Measurements from ENCODE around the gene UPP2.

The UPP2 gene

GRCh38 chr2:158112992-158113391 lies 11.3 kb downstream of the UPP2 start:
- no peak for DNase-seq

DNA sequence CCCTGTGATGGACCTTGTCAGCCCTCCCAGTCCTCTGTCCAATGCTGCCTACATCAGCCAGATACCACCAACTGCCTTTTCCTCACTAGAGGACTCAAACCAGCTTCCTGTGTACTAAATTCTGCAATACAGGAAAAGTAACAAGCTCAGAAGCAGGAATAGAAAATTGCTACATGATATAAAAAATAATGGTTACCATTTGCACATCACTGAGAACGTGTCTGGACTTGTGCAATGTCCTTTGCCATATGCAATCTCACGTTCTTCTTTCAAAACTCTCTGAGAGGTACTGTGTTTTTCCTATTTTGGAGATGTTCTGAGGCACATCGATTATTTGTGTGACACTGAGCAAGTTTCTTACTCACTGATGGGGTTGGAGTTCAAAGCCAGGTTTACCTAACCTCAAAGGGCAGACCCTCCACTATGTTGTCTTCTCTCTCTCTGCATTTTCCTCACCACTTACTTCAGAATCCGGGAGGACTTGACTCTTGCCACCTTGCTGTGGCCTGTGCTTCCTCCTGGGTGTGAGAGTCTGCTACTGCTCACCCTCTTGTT lies 12.1 kb downstream of the UPP2 start:
- DNase-seq = no peak

- DNase-seq = no peak
Observed at GRCh38 chr2:158114516-158114915, 12.8 kb downstream of the UPP2 start.

DNA sequence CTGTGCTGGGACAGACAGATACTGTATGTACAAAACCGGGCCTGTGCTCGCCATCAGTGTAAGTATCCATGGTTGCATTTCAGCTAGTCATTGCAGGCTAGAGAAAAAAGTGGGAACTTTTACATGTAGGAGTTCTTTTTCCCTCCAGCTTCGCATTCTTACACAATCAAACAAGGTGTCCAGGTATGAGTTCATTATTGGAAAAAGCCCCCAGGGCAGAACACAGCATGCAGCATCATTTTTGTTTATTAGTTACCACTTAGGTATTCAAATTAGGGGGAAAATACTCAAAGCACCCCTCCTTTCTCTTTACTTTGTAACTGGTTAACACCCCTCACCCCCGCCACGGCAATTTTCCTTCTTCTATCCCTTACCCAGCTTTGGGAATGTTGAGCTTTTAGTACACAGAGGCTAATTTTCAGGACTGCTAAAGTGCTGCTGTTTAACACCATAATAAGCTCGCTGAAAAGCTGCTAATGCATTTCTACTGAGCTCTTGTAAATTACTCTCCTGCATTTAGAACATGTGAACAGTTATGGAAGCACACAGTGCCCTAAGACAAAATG lies 13.6 kb downstream of the UPP2 start:
- no peak for DNase-seq

GRCh38 chr2:158116936-158117335 lies 15.3 kb downstream of the UPP2 start:
- DNase-seq = no peak

- no peak for DNase-seq
Observed at GRCh38 chr2:158120102-158120501, 18.4 kb downstream of the UPP2 start.

GRCh38 chr2:158120664-158121641 lies 19.3 kb downstream of the UPP2 start:
- DNase-seq = no peak

DNA sequence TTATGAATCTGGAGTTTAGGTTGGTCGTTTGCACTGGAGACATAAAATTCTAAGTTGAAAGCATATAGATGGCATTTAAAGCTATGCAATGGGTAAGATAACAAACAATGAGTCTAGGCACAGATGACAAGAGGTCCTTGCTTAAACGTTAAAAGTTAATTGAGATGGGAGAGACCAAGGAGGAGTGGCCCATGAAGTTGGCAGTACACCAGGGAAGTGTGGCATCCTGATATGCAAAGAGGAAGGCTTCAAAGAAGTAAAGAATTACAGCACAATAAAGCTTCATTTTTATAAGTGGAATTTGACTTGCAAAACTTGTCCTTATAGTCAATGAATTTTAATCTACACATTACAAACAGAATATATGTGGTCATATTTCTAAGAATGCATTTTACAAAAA lies 23.2 kb downstream of the UPP2 start:
- DNase-seq = no peak

GRCh38 chr2:158125756-158126498 lies 24.3 kb downstream of the UPP2 start:
- DNase-seq = no peak

- no peak for DNase-seq
Observed at GRCh38 chr2:158127380-158127804, 25.7 kb downstream of the UPP2 start.

- DNase-seq = no peak
Observed at GRCh38 chr2:158128168-158128973, 26.7 kb downstream of the UPP2 start.

DNA sequence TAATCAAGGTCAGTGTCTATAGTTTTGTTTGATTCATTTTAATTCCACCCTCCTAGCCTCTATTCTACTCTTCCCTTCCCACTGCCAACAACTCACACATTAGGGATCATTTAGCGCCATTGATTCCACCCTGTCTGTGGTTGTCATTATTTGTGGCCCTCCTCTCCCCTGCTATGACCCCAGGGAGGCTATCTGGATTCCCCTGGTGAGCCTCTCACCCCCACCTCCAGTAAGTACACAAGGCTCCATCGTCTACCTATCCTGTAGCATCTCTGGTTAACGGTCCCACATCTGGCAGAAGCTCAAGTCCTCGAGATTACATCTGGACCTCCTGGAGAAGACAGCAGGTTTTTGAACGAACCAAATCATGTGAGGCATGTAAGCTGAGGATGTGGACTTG lies 27.4 kb downstream of the UPP2 start:
- no peak for DNase-seq

- no peak for DNase-seq
Observed at GRCh38 chr2:158130832-158131473, 29.3 kb downstream of the UPP2 start.

DNA sequence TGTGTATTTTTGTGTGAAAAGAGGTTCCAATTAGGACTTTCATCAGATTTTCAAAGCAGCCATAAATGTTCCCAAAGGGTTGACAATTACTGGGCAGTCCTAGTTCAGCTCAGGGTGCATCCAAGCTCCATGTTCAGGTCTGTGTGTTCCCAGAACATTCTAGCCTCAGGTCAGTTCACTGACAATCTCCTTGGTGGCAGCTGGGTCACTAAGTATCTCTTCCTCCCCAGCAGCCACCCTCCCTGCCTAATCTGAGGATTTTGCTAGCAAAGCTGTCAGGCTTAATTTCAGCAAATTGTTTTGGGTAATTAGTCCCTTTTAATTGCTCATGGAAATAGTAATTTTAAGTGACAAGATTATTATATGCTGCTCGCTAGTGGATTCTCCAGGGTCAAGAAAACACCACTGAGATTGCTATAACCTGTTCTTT lies 29.8 kb downstream of the UPP2 start:
- no peak for DNase-seq

DNA sequence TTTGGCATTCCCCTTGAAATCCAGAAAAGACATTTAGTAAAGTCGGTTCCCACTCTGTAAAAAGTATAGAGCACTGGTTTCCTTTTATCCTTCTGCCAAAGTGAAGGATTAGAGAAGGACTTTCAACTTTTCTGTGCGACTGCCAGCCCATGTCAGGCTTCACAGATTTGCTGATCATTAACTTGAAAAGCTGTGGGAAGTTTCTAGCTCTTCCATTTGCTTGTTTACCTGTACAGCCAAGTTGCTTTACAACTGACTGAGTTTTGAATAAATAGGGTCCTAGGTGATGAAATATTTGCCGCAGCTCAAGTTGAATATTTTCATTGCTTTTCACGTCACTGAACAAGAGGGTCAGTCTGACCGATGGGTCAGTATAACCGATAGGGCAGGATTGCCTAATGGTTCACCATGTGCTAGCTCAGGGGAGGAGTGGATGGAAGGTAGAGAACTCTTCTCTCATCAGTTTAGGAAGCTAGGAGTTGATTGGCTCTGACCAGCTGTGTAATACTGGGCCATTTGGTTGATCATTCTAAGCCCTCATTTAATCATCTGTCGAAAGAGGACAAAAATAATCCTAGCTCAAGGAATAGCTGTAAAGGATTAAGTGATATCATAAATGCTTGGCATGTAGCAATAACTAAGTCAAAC lies 30.4 kb downstream of the UPP2 start:
- DNase-seq = no peak

DNA sequence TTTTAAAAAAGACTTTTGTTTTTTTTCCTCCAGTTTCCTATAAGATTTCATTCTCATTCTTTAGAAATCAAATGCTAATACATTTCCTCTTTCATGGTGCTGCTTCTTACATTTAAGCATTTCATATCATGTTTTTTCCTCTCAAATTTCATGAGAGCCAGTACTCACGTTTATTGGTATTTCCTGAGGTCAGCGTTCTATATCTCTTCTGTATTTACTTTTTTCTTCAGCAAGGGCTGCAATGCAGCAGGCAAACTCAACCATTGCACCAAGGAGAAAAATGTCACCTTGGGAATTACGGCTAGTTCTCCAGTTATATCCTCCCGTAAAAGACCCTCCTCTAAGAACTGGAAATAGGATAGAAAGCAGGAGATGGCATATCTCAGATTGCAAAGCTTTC lies 32.4 kb downstream of the UPP2 start:
- no peak for DNase-seq

DNA sequence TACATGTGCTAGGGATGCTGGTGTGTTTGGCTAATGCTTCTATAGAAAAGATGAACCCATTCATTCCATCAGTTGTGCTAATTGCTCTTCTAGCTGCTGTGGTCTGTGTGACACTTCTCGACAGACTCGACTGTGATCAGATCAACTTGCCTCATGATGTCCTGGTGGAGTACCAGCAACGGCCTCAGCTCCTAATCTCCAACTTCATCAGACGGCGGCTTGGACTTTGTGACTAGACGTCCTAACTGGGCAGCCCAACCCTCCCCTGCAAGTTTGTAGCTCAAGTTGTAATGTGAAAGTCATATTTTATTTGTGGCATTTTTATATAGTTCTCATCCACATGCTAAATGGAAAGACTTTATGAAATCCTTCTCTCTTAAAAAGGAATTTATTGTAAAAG lies 33.0 kb downstream of the UPP2 start:
- no peak for DNase-seq

GRCh38 chr2:158135096-158135495 lies 33.4 kb downstream of the UPP2 start:
- DNase-seq = no peak

DNA sequence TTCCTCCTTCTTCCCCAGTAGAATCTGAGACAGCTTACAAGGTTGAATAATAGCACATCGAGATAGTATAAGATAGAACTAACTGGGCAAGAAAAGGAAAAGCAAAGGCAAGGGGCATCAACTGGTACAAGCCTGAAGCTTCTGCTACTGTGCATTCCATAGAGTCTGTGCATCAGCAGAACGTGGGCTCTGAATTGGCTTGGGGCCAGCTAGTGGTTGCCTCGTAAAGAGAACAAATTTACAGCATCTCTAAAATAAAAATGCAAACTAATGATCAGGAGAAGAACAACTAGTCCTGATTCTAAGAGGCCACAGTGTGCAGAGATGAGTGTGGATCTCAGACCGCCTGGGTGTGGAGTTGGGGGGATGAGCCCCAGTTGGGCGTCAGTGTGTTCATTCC lies 36.6 kb downstream of the UPP2 start:
- DNase-seq = no peak

GRCh38 chr2:158140201-158140600 lies 38.5 kb downstream of the UPP2 start:
- no peak for DNase-seq

- DNase-seq = no peak
Observed at GRCh38 chr2:158142165-158142564, 40.5 kb downstream of the UPP2 start.

Data from activated gamma-delta T cell (primary cell).